Stimulated activated CD4-positive, alpha-beta T cell treated with anti-CD3 and anti-CD28 coated beads, Interleukin-2, amount 100 ng/mL, for 48 hours (primary cell): ENCODE results near the gene RABGAP1L.
"Not testable (repeated sequence)": the region's sequence is repeated elsewhere in the genome, so short reads cannot be mapped to it uniquely, and the experiment has no call there.

Source experiments
- DNase-seq, 2 donors: peaks; one replicate each; pipeline ENCODE4 v3.0.0-alpha.2; 2020

The RABGAP1L gene

GRCh38 chr1:174623324-174624035 lies 464.2 kb downstream of the RABGAP1L start:
- no peak for DNase-seq

DNA sequence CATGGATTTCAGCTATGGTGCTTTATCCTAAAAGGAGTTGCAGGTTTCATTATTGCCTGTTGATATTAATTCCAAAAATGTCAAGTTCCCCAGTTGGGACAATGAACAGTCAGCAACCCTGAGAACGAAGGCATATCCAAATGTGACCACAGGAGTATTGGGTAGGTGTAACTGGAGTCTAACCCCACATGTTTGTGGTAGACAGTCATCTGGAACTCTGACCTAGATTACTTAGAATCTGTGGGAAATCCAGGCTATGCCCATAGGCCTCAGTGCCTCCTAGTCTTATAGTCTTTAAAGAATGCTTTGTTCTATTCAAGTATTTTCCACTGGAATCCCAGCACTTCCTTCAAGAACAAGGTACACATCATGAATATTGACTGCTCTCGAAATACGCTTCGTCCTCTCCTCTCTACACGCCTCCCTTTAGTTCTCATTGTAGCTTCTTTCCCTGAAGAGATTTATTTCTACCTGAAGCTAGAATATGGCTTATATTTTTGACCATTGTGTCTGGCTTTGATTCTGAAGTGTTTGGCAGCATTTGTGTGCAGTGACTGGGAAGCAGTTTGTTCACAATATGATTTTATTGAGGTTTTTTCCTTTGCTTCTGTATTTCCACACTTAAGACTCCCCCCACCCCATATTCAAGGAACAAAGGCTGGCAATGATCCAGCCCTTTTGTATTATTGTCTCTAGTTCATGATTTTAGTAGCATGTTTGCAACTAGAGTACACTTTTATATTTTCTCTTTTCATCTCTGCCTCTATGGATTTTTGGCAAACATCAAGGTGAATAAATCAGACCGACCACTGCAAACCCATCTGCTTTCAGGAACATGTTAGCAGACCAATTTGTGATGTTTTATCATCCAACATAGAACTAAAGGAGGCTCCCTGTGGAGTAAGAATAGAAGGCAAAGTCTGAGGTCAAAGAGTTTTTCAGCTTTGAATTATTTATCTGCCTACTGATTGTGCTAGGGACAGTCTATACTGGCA lies 467.0 kb downstream of the RABGAP1L start:
- no peak for DNase-seq

DNA sequence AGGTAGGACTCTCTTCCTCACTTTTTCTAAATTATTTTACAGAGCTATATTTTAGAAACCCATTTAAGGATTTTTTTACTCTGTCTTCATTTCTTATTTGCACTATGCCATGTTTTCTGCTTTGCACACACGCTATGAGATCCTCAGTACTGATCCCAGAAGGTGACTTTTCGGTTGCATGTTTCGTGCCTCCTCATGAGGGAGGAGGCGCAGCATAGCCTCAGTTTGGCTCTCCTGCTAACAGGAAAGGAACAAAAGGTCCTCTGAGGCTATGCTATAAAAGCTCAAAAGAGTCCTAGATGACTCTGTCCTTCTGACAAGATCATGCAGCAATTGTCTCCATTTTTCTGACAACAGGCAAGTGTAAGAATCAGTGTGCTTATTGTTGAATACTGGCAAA lies 478.2 kb downstream of the RABGAP1L start:
- no peak for DNase-seq

DNA sequence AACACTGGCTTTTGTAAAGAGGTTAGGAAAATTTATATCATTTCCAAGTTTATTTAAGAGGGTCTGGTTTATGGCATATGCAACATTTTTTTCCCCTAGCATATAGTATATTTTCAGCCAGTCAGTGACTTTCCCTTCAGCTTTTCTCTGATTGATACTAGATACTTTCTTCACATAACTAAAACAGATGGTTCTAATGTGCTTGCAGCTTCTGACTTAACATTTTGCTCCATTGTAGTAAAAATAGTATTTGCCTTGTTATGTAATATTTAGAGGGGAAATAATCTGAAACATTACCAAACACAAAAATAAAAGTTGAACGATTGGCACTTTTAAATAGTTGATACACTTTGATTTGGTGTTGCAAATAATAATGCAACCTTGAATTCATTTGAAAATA lies 480.1 kb downstream of the RABGAP1L start:
- DNase-seq, result no peak

- no peak for DNase-seq
Observed at GRCh38 chr1:174640783-174641182, 481.5 kb downstream of the RABGAP1L start.

GRCh38 chr1:174642393-174642792 lies 483.1 kb downstream of the RABGAP1L start:
- no peak for DNase-seq

GRCh38 chr1:174643206-174643605 lies 483.9 kb downstream of the RABGAP1L start:
- DNase-seq, result no peak

DNA sequence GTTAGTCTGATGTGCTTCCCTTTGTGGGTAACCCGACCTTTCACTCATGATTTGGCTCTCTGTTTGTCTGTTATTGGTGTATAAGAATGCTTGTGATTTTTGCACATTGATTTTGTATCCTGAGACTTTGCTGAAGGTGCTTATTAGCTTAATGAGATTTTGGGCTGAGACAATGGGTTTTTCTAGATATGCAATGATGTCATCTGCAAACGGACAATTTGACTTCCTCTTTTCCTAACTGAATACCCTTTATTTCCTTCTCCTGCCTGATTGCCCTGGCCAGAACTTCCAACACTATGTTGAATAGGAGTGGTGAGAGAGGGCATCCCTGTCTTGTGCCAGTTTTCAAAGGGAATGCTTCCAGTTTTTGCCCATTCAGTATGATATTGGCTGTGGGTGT lies 490.3 kb downstream of the RABGAP1L start:
- DNase-seq, result not testable (repeated sequence)

DNA sequence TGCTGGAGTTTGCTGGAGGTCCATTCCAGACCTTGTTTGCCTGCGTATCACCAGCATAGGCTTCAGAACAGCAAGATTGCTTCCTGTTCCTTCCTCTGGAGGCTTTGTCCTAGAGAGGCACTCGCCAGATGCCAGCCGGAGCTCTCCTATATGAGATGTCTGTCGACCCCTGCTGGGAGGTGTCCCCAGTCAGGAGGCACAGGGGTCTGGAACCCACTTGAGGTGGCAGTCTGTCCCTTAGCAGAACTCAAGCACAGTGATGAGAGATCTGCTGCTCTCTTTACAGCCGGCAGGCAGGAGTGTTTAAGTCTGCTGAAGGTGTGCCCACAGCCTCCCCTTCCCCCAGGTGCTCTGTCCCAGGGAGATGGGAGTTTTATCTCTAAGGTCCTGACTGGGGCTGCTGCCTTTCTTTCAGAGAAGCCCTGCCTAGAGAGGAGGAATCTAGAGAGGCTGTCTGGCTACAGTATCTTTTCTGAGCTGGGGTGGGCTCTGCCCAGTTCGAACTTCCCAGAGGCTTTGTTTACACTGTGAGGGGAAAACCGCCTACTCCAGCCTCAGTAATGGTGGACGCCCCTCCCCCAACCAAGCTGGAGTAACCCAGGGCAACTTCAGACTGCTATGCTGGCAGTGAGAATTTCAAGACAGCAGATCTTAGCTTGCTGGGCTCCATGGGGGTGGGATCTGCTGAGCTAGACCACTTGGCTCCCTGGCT lies 493.4 kb downstream of the RABGAP1L start:
- no peak for DNase-seq

DNA sequence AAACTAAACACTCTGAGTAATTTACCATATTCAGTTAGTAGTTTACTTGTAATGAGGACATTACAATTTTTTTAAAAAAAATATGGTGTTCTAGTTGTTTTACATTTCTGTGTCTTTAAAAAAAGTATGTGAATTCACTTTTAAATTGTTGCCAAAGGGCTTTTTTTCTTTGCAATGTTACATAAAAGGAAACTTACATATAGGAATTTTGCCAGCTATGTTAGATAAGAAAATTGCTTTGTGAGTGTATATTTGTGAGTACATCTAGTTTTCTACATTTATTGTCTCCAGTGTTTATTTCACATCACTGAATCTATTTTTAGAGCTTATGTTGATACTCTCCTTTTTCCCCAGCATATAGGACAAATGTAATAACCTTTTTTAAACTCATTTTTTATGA lies 495.2 kb downstream of the RABGAP1L start:
- DNase-seq, result no peak

DNA sequence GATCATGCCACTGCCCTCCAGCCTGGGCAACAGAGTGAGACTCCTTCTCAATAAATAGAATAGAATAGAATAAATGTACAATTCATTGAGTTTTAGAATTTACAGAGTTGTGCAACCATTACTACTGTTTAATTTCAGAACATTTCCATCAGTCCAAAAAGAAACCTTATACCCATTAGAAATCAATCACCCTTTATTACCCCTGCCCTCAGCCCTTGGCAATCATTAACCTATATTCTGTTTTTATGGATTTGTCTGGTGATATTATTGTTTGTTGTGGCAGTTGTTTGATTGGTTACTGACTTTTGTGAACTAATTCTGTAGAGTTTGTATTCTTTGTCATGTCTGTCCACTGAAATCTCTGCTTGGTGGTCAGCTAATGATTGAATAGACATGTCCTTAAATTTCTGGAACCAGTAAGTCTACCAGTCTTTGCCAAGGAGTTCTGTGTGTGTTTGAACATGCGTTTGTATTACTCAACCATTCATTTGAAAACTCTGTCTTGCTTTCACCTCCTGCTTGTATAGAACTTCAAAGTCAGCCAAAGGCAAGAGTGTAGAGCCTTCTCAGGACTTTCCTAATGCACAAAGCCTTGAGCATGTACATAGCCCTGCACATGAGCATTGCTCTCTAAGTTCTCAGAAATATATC lies 497.2 kb downstream of the RABGAP1L start:
- DNase-seq, result no peak

DNA sequence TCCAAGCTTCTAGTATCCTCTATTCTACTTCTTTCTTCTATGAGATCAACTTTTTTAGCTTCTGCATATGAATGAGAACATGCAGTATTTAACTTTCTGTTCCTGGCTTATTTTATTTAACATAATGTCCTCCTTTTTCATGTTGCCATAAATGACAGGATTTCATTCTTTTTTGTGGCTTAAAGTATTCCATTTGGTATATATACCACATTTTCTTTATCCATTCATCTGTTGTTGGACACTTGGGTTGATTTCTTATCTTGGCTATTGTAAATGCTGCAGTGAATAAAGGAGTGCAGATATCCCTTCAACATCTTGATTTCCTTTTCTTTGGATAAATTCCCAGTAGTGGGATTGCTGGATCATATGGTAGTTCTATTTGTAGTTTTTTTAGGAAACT lies 498.1 kb downstream of the RABGAP1L start:
- no peak for DNase-seq

GRCh38 chr1:174657893-174658292 lies 498.6 kb downstream of the RABGAP1L start:
- DNase-seq, result no peak

DNA sequence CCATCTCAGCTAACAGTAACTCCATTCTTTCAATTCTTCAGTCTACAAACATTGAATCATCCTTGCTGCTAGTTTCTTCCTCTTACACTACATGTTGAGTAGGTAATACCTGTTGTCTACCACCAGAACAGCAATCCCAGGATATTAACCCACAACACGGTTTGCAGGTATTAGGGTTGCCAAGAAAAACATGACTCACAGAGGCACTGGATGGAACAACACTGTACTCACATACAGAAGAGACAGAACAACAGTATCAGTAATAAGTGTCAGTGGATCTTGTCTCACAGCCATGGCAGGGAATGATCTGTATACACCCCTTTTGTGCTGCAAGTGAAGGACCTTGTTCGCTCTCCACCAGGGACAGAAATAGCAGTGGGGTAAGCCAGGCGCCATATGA lies 500.5 kb downstream of the RABGAP1L start:
- no peak for DNase-seq

DNA sequence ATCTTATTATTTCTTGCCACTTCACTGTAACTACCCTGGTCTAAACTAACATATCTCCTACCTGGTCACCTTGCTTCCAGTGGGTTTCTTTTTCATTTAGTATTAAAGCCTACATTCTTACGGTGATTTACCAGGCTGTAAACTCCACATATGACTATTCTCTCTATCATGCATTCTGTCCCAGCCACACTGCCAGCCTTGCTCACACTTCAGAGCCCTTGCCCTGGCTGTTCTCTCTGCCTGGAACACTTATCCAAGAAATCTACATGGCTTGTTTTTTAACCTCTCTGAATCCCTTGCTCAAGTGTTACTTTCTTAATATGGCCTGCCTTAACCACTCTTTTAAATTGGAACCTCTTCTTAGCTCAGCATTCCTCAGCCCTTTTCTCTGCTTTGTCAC lies 501.2 kb downstream of the RABGAP1L start:
- no peak for DNase-seq

DNA sequence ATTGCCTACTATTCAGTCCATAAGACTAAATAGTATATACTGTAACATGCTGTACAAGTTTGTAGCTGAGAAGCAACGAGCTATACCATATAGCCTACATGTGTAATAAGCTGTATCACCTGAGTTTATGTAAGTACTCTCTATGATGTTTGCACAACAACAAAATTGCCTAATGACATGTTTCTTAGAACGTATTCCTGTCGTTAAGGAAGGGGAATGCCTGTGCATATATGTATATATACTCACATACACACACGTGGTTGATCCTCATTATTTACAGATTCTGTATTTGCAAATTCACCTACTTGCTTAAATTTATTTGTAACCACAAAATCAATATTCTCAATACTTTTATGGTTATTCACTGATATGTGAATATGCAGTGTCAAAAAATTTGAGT lies 504.0 kb downstream of the RABGAP1L start:
- no peak for DNase-seq

- no peak for DNase-seq
Observed at GRCh38 chr1:174666248-174666647, 506.9 kb downstream of the RABGAP1L start.

DNA sequence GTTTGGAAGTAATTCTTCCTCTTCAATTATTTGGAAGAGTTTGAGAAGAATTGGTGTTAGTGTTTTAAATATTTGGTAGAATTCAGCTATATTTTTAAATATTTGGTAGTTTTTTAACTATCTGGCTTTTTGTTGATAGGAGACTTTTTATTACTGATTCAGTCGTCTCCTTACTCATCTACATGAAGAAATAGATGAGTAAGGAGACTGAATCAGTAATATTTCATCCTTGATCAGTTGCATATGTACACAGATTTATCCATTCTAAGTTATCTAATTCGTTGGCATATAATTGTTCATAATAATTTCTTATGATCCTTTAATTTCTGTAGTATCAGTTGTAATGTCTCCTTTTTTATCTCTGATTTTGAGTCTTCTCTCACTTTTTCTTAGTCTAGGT lies 512.5 kb downstream of the RABGAP1L start:
- no peak for DNase-seq

- DNase-seq, result no peak
Observed at GRCh38 chr1:174676856-174677255, 517.5 kb downstream of the RABGAP1L start.

DNA sequence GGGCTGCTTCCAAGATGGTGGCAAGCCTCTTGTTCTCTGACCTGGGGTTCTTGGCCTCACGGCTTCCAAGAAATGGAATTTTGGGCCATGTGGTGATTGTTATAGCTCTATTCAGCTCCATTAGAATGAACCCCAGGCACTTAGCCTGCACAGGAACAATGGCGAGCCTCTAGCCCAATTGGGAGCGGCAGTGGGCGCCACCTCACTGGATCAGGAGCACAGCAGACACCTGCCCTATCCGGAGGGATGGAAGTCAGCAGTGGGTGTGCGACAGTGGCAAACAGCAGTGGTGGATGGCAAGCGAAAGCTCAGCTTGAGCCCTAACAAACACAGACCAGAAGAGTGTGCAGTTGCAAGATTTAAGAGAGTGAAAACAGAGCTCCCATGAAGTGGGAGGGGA lies 519.3 kb downstream of the RABGAP1L start:
- no peak for DNase-seq

GRCh38 chr1:174680101-174680500 lies 520.8 kb downstream of the RABGAP1L start:
- DNase-seq, result no peak

DNA sequence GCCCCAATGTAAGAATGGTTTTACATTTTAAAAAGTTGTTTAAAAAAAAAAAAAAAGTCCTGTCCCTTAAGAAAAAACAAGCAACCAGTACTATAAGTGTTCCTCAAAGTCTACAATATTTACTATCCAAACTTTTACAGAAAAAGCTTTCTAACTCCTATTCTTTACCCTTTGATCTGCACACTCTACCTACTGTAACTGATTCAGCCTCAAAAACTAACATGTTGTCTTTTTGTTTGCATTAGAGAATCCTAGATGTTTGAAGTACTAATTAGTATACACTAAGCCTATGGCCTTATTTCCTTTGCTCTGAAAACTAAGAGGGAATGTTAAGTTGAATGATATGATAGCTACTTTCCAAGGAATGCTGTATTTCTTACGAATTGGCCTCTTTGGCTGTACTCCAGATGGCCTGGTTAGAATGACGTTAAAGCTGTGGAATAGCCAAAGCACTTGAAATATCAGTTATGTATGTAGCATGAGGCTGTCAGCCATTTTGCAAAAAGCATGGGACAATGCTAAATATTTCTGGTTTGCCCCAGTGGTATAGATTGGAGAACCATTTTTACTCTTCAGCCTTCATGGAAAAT lies 523.2 kb downstream of the RABGAP1L start:
- no peak for DNase-seq

- no peak for DNase-seq
Observed at GRCh38 chr1:174686213-174686612, 526.9 kb downstream of the RABGAP1L start.
